GM12878 (cell line): ENCODE data around the gene FMOD. TPM values are rescaled to one million over a fixed set of nuclear protein-coding genes. Genes with fewer than 3 reads are reported as not detected.

Experiments
- ATAC-seq: fragments of 200-7000 bp; cut with Tn5 transposase; 3 replicates; pipeline ENCODE4 v1.9.1; 2020; ENCODE audit warnings: mild to moderate bottlenecking, moderate library complexity
- BruUV-seq: library from RNA; stranded (reverse); fragments of 400-500 nt; replicated peaks from 2 replicates; lab custom pipeline; 2021; lab: Mats Ljungman, UMichigan
- CTCF ChIA-PET: fragments of 300-600 bp; sonication (Branson Sonifier 250); formaldehyde crosslinking; extraction: SDS; loops from one replicate; lab custom pipeline; 2021; ENCODE audit warnings: inconsistent platforms; lab: Yijun Ruan, JAX
- POLR2A ChIA-PET: fragments of 350-600 bp; formaldehyde crosslinking; extraction: SDS; loops from one replicate; lab custom pipeline; 2021; ENCODE audit warnings: inconsistent platforms; lab: Charles Lee
- RAD21 ChIA-PET: fragments of 300-600 bp; sonication (Branson Sonifier 250); formaldehyde crosslinking; loops from one replicate; lab custom pipeline; 2023; ENCODE audit warnings: antibody characterized with exemption; ENCODE audit not compliant: unreplicated experiment; lab: Charles Lee
- SMC1A ChIA-PET: fragments of 300-600 bp; sonication (Branson Sonifier 250); formaldehyde crosslinking; loops from one replicate; lab custom pipeline; 2023; ENCODE audit not compliant: unreplicated experiment, uncharacterized antibody; lab: Charles Lee
- DNase-seq: peaks from one replicate; pipeline ENCODE4 v3.0.0-alpha.2; 2011; ENCODE audit warnings: low read depth, low spot score
- FAIRE-seq: peaks from 3 replicates; lab custom pipeline; 2011; peaks lifted over from hg19 to GRCh38; lab: Jason Lieb, UNC
- H2AFZ ChIP-seq: 2 replicates; pipeline ENCODE4 v1.6.0; 2011; ENCODE audit warnings: low read depth, low read length, control low read depth; ENCODE audit not compliant: control insufficient read depth
- H3K27ac ChIP-seq: 2 replicates; pipeline ENCODE4 v1.5.1; 2011; ENCODE audit warnings: control low read depth; ENCODE audit not compliant: control insufficient read depth, insufficient read depth
- H3K27me3 ChIP-seq, 2 experiments: replicated peaks in 1 of 2; 2 replicates each; pipeline versions ENCODE4 v1.6.0 to v1.6.1; 2011; ENCODE audit warnings: low read length in 1 of 2; ENCODE audit not compliant: control insufficient read depth in 2 of 2, insufficient read depth in 2 of 2
- H3K36me3 ChIP-seq, 2 experiments: 2 replicates each; pipeline ENCODE4 v1.5.1; 2011; ENCODE audit warnings: low read length in 1 of 2; ENCODE audit not compliant: control insufficient read depth in 2 of 2, insufficient read depth in 2 of 2
- H3K4me1 ChIP-seq: 2 replicates; pipeline ENCODE4 v1.6.1; 2011; ENCODE audit warnings: mild to moderate bottlenecking, low read length, moderate library complexity, mixed read lengths; ENCODE audit not compliant: control insufficient read depth, insufficient read depth
- H3K4me2 ChIP-seq: 2 replicates; pipeline ENCODE4 v1.6.0; 2011; ENCODE audit warnings: control low read depth; ENCODE audit not compliant: control insufficient read depth, insufficient read depth
- H3K4me3 ChIP-seq: fragments of 200-600 bp; sonication (generic); 2 replicates; pipeline ENCODE4 v1.5.1; 2016
- H3K79me2 ChIP-seq: 2 replicates; pipeline ENCODE4 v1.6.0; 2011; ENCODE audit warnings: low read length; ENCODE audit not compliant: control insufficient read depth, insufficient read depth
- H3K9ac ChIP-seq: 2 replicates; pipeline ENCODE4 v1.8.0; 2011; ENCODE audit warnings: low read length, control low read depth, mixed read lengths; ENCODE audit not compliant: control insufficient read depth, insufficient read depth
- H3K9me3 ChIP-seq: replicated peaks from 3 replicates; pipeline ENCODE4 v1.5.1; 2011; ENCODE audit warnings: mild to moderate bottlenecking, low read length; ENCODE audit not compliant: control insufficient read depth, insufficient read depth
- H4K20me1 ChIP-seq: 2 replicates; pipeline ENCODE4 v1.6.0; 2011; ENCODE audit not compliant: control insufficient read depth, insufficient read depth
- FOS ChIP-seq: IDR thresholded peaks from 3 replicates; pipeline ENCODE4 v1.6.1; 2011; ENCODE audit warnings: borderline replicate concordance; ENCODE audit not compliant: insufficient read length; ENCODE audit errors: extremely low read depth
- NFXL1 ChIP-seq: fragments of 450-650 bp; IDR thresholded peaks from 2 replicates; pipeline ENCODE4 v1.6.1; 2017; ENCODE audit warnings: antibody characterized with exemption, mild to moderate bottlenecking, borderline replicate concordance
- NFYA ChIP-seq: IDR thresholded peaks from 2 replicates; pipeline ENCODE4 v1.6.1; 2011; ENCODE audit warnings: low read depth, mild to moderate bottlenecking, low read length, improper control_type of control experiment, borderline replicate concordance
- RB1 ChIP-seq: fragments of 450-650 bp; formaldehyde crosslinking; IDR thresholded peaks from 2 replicates; pipeline ENCODE4 v1.6.1; 2017; ENCODE audit warnings: mild to moderate bottlenecking, borderline replicate concordance
- SRF ChIP-seq, 2 experiments: IDR thresholded peaks; 2 replicates each; pipeline ENCODE4 v1.6.1; 2011; ENCODE audit warnings: low read depth in 2 of 2, low read length in 2 of 2, mild to moderate bottlenecking in 1 of 2, moderate library complexity in 1 of 2
- TCF12 ChIP-seq: IDR thresholded peaks from 2 replicates; pipeline ENCODE4 v1.6.1; 2011; ENCODE audit warnings: low read depth, mild to moderate bottlenecking, low read length
- WGBS: methylation state at CpG from one replicate; pipeline ENCODE4 v1.1.6; 2016; ENCODE audit warnings: low lambda C conversion rate; ENCODE audit not compliant: insufficient replicate concordance, insufficient coverage; ENCODE audit errors: missing lambda C conversion rate; 5-methylcytosine and 5-hydroxymethylcytosine counted together
- in situ Hi-C: fragments of 300-500 bp; cut with MboI; formaldehyde crosslinking; loops from 9 replicates; pipeline ENCODE4 v1.14.3; 2018; ENCODE audit warnings: mixed read lengths
- intact Hi-C: fragments of 100-400 bp; cut with micrococcal nuclease; formaldehyde crosslinking; loops from one replicate; pipeline ENCODE4 v1.14.2; 2022; ENCODE audit not compliant: unreplicated experiment
- polyA plus RNA-seq, 11 experiments: library from polyadenylated mRNA; depleted of rRNA in 4 of 11; unstranded in 6 of 11; stranded (reverse) in 5 of 11; fragments of >200 nt; fragmentation: Nextera tagmentation in 4 of 11; fragmentation: Illumina TruSeq in 1 of 11; extraction: Ambion mirVana in 4 of 11; extraction: Trizol in 1 of 11; gene quantifications; 1 replicate in 1 of 11; 2 replicates in 10 of 11; pipeline versions ENCODE4 v1.2.1 to v1.2.3, GENCODE V29; 2011 to 2016; ENCODE audit warnings: inconsistent platforms in 2 of 11, missing spikeins in 2 of 11, low read depth in 1 of 11
- total RNA-seq, 4 experiments: library from RNA; depleted of rRNA in 3 of 4; stranded (reverse); fragments of >200 nt in 3 of 4; fragmentation: Illumina TruSeq in 1 of 4; extraction: Trizol in 1 of 4; gene quantifications; 2 replicates each; pipeline versions ENCODE4 v1.2.1 to v1.2.3, GENCODE V29; 2013 to 2021
- TF ChIP-seq, protein P1 (sequence below): fragments of 450-650 bp; IDR thresholded peaks from 2 replicates; pipeline ENCODE4 v1.6.1; 2017; ENCODE audit warnings: mild to moderate bottlenecking, moderate library complexity
- TF ChIP-seq, protein P2 (sequence below): fragments of 450-650 bp; IDR thresholded peaks from 2 replicates; pipeline ENCODE4 v1.6.1; 2016; ENCODE audit warnings: mild to moderate bottlenecking, moderate library complexity, borderline replicate concordance
- TF ChIP-seq, protein P3 (sequence below): fragments of 450-650 bp; IDR thresholded peaks from 2 replicates; pipeline ENCODE4 v1.6.1; 2017; ENCODE audit warnings: mild to moderate bottlenecking, low read depth, inconsistent platforms; ENCODE audit not compliant: poor library complexity, severe bottlenecking

Gene FMOD
- total and polyA plus RNA-seq, 10 of the 15 experiments (the other 5 are each of a cell fraction or from before 2014, with no cell fraction given), result 0.03 to 0.26 (median 0.11) TPM; not detected in 7

DNA sequence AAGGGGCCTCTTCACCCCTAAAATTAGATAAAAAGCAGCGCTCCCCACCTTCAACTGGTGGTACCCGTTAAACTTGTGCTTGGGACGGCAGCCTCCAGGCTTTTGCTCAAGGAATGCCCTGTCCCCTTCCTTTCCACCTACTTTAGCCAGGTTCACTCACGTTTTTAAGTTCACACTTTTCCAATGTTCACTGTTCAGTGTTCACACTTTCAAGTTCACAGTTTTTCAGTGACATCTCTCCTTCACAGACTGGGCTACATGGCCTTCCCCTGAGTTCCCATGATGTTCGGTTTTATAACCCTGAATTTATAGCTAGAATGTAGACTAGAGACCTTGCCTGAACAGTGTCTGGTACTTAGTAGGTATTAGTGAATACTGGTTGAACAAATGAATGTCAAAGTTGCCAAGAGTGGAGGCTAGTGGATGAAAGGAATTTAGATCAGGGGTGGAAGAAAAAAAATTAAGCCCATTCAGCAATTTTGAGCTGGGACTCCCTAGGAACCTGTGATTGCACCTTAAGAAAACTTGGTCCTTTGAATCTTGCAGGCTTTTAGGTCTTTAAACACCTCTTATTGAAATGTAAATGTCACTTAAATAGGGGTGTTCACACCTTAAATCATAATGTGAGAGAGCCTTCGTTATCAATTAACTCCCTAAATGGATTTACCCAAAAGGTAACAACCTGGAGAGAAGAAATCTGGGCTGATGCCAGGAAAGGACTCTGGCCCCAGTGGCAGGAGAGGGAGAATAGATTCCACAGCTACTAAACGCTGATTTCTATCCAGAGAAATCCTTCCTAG, 33.3 kb downstream of the FMOD start (continued):
- TF ChIP-seq, protein P1, sequence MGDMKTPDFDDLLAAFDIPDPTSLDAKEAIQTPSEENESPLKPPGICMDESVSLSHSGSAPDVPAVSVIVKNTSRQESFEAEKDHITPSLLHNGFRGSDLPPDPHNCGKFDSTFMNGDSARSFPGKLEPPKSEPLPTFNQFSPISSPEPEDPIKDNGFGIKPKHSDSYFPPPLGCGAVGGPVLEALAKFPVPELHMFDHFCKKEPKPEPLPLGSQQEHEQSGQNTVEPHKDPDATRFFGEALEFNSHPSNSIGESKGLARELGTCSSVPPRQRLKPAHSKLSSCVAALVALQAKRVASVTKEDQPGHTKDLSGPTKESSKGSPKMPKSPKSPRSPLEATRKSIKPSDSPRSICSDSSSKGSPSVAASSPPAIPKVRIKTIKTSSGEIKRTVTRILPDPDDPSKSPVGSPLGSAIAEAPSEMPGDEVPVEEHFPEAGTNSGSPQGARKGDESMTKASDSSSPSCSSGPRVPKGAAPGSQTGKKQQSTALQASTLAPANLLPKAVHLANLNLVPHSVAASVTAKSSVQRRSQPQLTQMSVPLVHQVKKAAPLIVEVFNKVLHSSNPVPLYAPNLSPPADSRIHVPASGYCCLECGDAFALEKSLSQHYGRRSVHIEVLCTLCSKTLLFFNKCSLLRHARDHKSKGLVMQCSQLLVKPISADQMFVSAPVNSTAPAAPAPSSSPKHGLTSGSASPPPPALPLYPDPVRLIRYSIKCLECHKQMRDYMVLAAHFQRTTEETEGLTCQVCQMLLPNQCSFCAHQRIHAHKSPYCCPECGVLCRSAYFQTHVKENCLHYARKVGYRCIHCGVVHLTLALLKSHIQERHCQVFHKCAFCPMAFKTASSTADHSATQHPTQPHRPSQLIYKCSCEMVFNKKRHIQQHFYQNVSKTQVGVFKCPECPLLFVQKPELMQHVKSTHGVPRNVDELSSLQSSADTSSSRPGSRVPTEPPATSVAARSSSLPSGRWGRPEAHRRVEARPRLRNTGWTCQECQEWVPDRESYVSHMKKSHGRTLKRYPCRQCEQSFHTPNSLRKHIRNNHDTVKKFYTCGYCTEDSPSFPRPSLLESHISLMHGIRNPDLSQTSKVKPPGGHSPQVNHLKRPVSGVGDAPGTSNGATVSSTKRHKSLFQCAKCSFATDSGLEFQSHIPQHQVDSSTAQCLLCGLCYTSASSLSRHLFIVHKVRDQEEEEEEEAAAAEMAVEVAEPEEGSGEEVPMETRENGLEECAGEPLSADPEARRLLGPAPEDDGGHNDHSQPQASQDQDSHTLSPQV, result no peak
- no peak for TF ChIP-seq TCF12

DNA sequence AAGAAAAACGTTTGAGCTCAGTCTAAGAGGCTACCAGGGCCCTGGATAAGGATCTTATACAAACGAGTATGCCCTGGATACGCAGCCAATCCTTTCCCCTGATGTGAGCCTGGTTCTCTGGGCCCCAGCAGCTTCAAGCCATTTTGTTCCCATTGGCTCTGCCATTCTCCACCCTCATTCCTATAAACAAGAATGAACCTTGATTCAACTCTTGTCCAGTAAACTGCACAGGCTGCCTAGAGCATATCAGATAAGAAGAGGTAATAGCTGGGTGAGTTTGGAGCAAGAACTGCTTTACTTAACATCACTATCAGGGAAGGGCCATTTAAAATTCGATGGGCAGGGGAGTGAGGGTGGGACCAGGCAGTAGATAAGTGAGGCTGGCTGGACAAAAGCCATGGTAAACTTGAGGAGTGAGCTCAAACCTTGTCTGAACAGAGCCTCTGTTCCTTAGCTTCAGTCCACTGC, 34.3 kb downstream of the FMOD start:
- peaks cover 21% of the 10 kb centered on the region for H3K4me1 ChIP-seq
- no peak overlapping the region for H3K27ac ChIP-seq
- no peak overlapping the region for H3K9ac ChIP-seq
- BruUV-seq, result no TSS peak
- no peaks in the 10 kb centered on the region for H3K27me3 ChIP-seq
- H3K9me3 ChIP-seq, result no peaks in the 10 kb centered on the region
- H2AFZ ChIP-seq, result no peak overlapping the region
- ChIA-PET CTCF (interaction anchor here (1.0 to 3.9 kb wide), 11 partner anchors 9 to 49 kb away, joined by 3 to 32 read pairs (median 5); no protein-coding TSS in a partner anchor), SMC1A (interaction anchor here (1.0 to 3.2 kb wide), 9 partner anchors 9 to 44 kb away, joined by 3 to 28 read pairs (median 3); no protein-coding TSS in a partner anchor), RAD21 (interaction anchor here (0.9 to 1.8 kb wide), 8 partner anchors 8 to 46 kb away, joined by 3 to 8 read pairs (median 4); no protein-coding TSS in a partner anchor), POLR2A (interaction anchor here (0.5 to 3.8 kb wide), 7 partner anchors 9 to 37 kb away, joined by 3 to 29 read pairs (median 7); no protein-coding TSS in a partner anchor)
- intact Hi-C loops (no loop called here), in situ Hi-C loops (no loop called here)
- H3K36me3 ChIP-seq, result no peaks in the 10 kb centered on the region
- H3K4me2 ChIP-seq, result no peak overlapping the region
- ATAC-seq, result no peak
- no peaks in the 10 kb centered on the region; the same call in 1 of the 2 replicates for H3K79me2 ChIP-seq
- no peak overlapping the region for H3K4me3 ChIP-seq
- H4K20me1 ChIP-seq, result no peaks in the 10 kb centered on the region
- 43% methylated on average over 4 of the region's 4 CpGs for WGBS
- no peak for DNase-seq
- no peak for FAIRE-seq
- TF ChIP-seq NFXL1 (no peak), NFYA (no peak), SRF (IDR thresholded peaks at IDR 0.05; ENCODE audit: low read depth in 2 of 2, low read length in 2 of 2) (no peak), FOS (no peak), RB1 (no peak)
- TF ChIP-seq, protein P2, sequence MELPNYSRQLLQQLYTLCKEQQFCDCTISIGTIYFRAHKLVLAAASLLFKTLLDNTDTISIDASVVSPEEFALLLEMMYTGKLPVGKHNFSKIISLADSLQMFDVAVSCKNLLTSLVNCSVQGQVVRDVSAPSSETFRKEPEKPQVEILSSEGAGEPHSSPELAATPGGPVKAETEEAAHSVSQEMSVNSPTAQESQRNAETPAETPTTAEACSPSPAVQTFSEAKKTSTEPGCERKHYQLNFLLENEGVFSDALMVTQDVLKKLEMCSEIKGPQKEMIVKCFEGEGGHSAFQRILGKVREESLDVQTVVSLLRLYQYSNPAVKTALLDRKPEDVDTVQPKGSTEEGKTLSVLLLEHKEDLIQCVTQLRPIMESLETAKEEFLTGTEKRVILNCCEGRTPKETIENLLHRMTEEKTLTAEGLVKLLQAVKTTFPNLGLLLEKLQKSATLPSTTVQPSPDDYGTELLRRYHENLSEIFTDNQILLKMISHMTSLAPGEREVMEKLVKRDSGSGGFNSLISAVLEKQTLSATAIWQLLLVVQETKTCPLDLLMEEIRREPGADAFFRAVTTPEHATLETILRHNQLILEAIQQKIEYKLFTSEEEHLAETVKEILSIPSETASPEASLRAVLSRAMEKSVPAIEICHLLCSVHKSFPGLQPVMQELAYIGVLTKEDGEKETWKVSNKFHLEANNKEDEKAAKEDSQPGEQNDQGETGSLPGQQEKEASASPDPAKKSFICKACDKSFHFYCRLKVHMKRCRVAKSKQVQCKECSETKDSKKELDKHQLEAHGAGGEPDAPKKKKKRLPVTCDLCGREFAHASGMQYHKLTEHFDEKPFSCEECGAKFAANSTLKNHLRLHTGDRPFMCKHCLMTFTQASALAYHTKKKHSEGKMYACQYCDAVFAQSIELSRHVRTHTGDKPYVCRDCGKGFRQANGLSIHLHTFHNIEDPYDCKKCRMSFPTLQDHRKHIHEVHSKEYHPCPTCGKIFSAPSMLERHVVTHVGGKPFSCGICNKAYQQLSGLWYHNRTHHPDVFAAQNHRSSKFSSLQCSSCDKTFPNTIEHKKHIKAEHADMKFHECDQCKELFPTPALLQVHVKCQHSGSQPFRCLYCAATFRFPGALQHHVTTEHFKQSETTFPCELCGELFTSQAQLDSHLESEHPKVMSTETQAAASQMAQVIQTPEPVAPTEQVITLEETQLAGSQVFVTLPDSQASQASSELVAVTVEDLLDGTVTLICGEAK, result no peak
- TF ChIP-seq, protein P3, sequence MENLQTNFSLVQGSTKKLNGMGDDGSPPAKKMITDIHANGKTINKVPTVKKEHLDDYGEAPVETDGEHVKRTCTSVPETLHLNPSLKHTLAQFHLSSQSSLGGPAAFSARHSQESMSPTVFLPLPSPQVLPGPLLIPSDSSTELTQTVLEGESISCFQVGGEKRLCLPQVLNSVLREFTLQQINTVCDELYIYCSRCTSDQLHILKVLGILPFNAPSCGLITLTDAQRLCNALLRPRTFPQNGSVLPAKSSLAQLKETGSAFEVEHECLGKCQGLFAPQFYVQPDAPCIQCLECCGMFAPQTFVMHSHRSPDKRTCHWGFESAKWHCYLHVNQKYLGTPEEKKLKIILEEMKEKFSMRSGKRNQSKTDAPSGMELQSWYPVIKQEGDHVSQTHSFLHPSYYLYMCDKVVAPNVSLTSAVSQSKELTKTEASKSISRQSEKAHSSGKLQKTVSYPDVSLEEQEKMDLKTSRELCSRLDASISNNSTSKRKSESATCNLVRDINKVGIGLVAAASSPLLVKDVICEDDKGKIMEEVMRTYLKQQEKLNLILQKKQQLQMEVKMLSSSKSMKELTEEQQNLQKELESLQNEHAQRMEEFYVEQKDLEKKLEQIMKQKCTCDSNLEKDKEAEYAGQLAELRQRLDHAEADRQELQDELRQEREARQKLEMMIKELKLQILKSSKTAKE, result no peak
